HCT116 (cell line): ENCODE measurements around the gene ZNF319. TPM values are rescaled to one million over a fixed set of nuclear protein-coding genes. Genes with fewer than 3 reads are reported as not detected.

Source experiments
- ATAC-seq: fragments of 200-7000 bp; cut with Tn5 transposase; 2 replicates; pipeline ENCODE4 v1.9.1; 2020; ENCODE audit warnings: mild to moderate bottlenecking, moderate library complexity
- BruUV-seq: library from RNA; stranded (reverse); fragments of 400-500 nt; replicated peaks from 2 replicates; lab custom pipeline; 2021; lab: Mats Ljungman, UMichigan
- CTCF ChIA-PET: fragments of 300-600 bp; sonication (Branson Sonifier 250); formaldehyde crosslinking; loops from one replicate; lab custom pipeline; 2021; ENCODE audit warnings: antibody characterized with exemption; lab: Charles Lee
- POLR2A ChIA-PET: fragments of 300-600, 350-600 bp; sonication (Branson Sonifier 250); formaldehyde crosslinking; loops from one replicate; lab custom pipeline; 2021; ENCODE audit warnings: antibody characterized with exemption; lab: Charles Lee
- RAD21 ChIA-PET, 2 experiments: fragments of 300-600 bp; sonication (Branson Sonifier 250); formaldehyde crosslinking; loops; one replicate each; lab custom pipeline; 2023; ENCODE audit warnings: low total read pairs in 2 of 2; ENCODE audit not compliant: uncharacterized antibody in 2 of 2, unreplicated experiment in 2 of 2, low non-redundant PET in 1 of 2; lab: Charles Lee
- DNase-seq: peaks from one replicate; pipeline ENCODE4 v3.0.0-alpha.2; 2010; ENCODE audit warnings: low read depth, low spot score
- H2AFZ ChIP-seq: fragments of 200-600 bp; shearing (Covaris generic), sonication (generic); 2 replicates; pipeline ENCODE4 v1.6.1; 2017; ENCODE audit warnings: low read depth, mixed run types, mixed read lengths, antibody characterized with exemption, low read length; ENCODE audit not compliant: poor library complexity, severe bottlenecking
- H3K27ac ChIP-seq: 2 replicates; pipeline ENCODE4 v1.5.1; 2012; ENCODE audit warnings: low read depth, low read length
- H3K27me3 ChIP-seq: fragments of 200-600 bp; sonication (generic); 2 replicates; pipeline ENCODE4 v1.6.1; 2016; ENCODE audit warnings: mixed run types, low read length, mixed read lengths; ENCODE audit not compliant: insufficient read depth
- H3K36me3 ChIP-seq, 2 experiments: fragments of 200-500 bp in 1 of 2; fragments of 200-600 bp in 1 of 2; sonication (Bioruptor generic) in 1 of 2; sonication (generic) in 1 of 2; 2 replicates each; pipeline versions ENCODE4 v1.5.1 to v1.6.1; 2014 to 2016; ENCODE audit warnings: low read length in 2 of 2, inconsistent platforms in 1 of 2, mixed read lengths in 1 of 2, mixed run types in 1 of 2; ENCODE audit not compliant: insufficient read depth in 2 of 2, control insufficient read depth in 1 of 2
- H3K4me1 ChIP-seq, 2 experiments: fragments of 200-600 bp in 1 of 2; sonication (generic) in 1 of 2; 2 replicates each; pipeline versions ENCODE4 v1.5.1 to v1.6.1; 2012 to 2017; ENCODE audit warnings: low read length in 2 of 2, inconsistent platforms in 1 of 2, mild to moderate bottlenecking in 1 of 2, mixed read lengths in 1 of 2, mixed run types in 1 of 2, moderate library complexity in 1 of 2; ENCODE audit not compliant: insufficient read depth in 2 of 2, control insufficient read depth in 1 of 2
- H3K4me2 ChIP-seq: fragments of 200-600 bp; sonication (generic); 2 replicates; pipeline ENCODE4 v1.6.1; 2017; ENCODE audit warnings: mixed run types, low read length, mixed read lengths
- H3K4me3 ChIP-seq, 2 experiments: fragments of 200-600 bp in 1 of 2; sonication (generic) in 1 of 2; replicated peaks in 1 of 2; 2 replicates each; pipeline ENCODE4 v1.5.1; 2011 to 2016; ENCODE audit warnings: low read length in 2 of 2, control low read depth in 1 of 2, low read depth in 1 of 2, mild to moderate bottlenecking in 1 of 2, mixed read lengths in 1 of 2, mixed run types in 1 of 2
- H3K79me2 ChIP-seq: fragments of 200-600 bp; sonication (generic); 2 replicates; pipeline ENCODE4 v1.6.1; 2017; ENCODE audit warnings: mild to moderate bottlenecking, mixed run types, low read length, moderate library complexity, mixed read lengths; ENCODE audit not compliant: insufficient read depth
- H3K9ac ChIP-seq: fragments of 200-600 bp; sonication (generic); 2 replicates; pipeline ENCODE4 v1.6.1; 2016; ENCODE audit warnings: low read length, mixed read lengths
- H3K9me2 ChIP-seq: fragments of 200-600 bp; sonication (generic), shearing (Covaris generic); 2 replicates; pipeline ENCODE4 v1.6.1; 2017; ENCODE audit warnings: mixed run types, mild to moderate bottlenecking, moderate library complexity; ENCODE audit not compliant: insufficient read depth
- H3K9me3 ChIP-seq, 2 experiments: fragments of 200-500 bp in 1 of 2; fragments of 200-600 bp in 1 of 2; sonication (Bioruptor generic) in 1 of 2; sonication (generic) in 1 of 2; 2 replicates each; pipeline ENCODE4 v1.6.1; 2014 to 2017; ENCODE audit warnings: low read length in 2 of 2, mixed read lengths in 2 of 2, inconsistent platforms in 1 of 2, low read depth in 1 of 2, mild to moderate bottlenecking in 1 of 2, mixed run types in 1 of 2, moderate library complexity in 1 of 2; ENCODE audit not compliant: control insufficient read depth in 1 of 2, insufficient read depth in 1 of 2
- H4K20me1 ChIP-seq: fragments of 200-600 bp; sonication (generic), shearing (Covaris generic); 2 replicates; pipeline ENCODE4 v1.6.1; 2017; ENCODE audit warnings: mixed run types, mild to moderate bottlenecking, moderate library complexity; ENCODE audit not compliant: insufficient read depth
- CBX3 ChIP-seq: IDR thresholded peaks from 2 replicates; pipeline ENCODE4 v1.6.1; 2012; ENCODE audit warnings: low read depth
- CEBPB ChIP-seq: IDR thresholded peaks from 2 replicates; pipeline ENCODE4 v1.6.1; 2012; ENCODE audit warnings: low read depth
- EGR1 ChIP-seq: IDR thresholded peaks from 2 replicates; pipeline ENCODE4 v1.6.1; 2012; ENCODE audit warnings: low read depth
- EZH2 ChIP-seq: fragments of 200-600 bp; sonication (generic); IDR thresholded peaks from 2 replicates; pipeline ENCODE4 v1.6.1; 2017; ENCODE audit warnings: antibody characterized with exemption, mixed run types
- FOSL1 ChIP-seq: IDR thresholded peaks from 2 replicates; pipeline ENCODE4 v1.6.1; 2012; ENCODE audit warnings: low read depth
- JUND ChIP-seq: IDR thresholded peaks from 2 replicates; pipeline ENCODE4 v1.6.1; 2012
- POLR2A ChIP-seq: IDR thresholded peaks from 2 replicates; pipeline ENCODE4 v1.7.0; 2011; ENCODE audit warnings: borderline replicate concordance; ENCODE audit not compliant: insufficient read depth, insufficient read length; ENCODE audit errors: extremely low read depth
- POLR2AphosphoS5 ChIP-seq: IDR thresholded peaks from 2 replicates; pipeline ENCODE4 v1.6.1; 2011; ENCODE audit warnings: mild to moderate bottlenecking, low read depth, low read length, moderate library complexity
- SIN3A ChIP-seq: IDR thresholded peaks from 2 replicates; pipeline ENCODE4 v1.6.1; 2012; ENCODE audit warnings: low read depth
- SP1 ChIP-seq: IDR thresholded peaks from 2 replicates; pipeline ENCODE4 v1.6.1; 2012; ENCODE audit warnings: low read depth
- SRF ChIP-seq: IDR thresholded peaks from 2 replicates; pipeline ENCODE4 v1.6.1; 2012; ENCODE audit warnings: low read depth
- TCF7L2 ChIP-seq: IDR thresholded peaks from 2 replicates; pipeline ENCODE4 v1.7.0; 2011; ENCODE audit warnings: borderline replicate concordance, inconsistent platforms; ENCODE audit not compliant: insufficient read depth, insufficient read length; ENCODE audit errors: extremely low read depth
- YY1 ChIP-seq: IDR thresholded peaks from 2 replicates; pipeline ENCODE4 v1.6.1; 2011; ENCODE audit warnings: low read length, low read depth, moderate library complexity, mild to moderate bottlenecking; ENCODE audit not compliant: insufficient replicate concordance; ENCODE audit errors: extremely low read depth
- ZFX ChIP-seq: fragments of 450-650 bp; IDR thresholded peaks from 2 replicates; pipeline ENCODE4 v1.6.1; 2017
- ZNF274 ChIP-seq: fragments of 200-500 bp; sonication (Bioruptor generic); IDR thresholded peaks from 2 replicates; pipeline ENCODE4 v1.6.1; 2014; ENCODE audit warnings: mild to moderate bottlenecking, low read depth, low read length, inconsistent platforms
- intact Hi-C: fragments of 100-400 bp; cut with micrococcal nuclease; formaldehyde crosslinking; loops from 2 replicates; pipeline ENCODE4 v1.10.0; 2022
- total RNA-seq: library from RNA; stranded (reverse); gene quantifications from one replicate; pipeline ENCODE4 v1.2.1, GENCODE V29; 2021; ENCODE audit not compliant: unreplicated experiment
- TF ChIP-seq, protein P1 (sequence below), 3 experiments: fragments of 200-600 bp in 1 of 3; sonication (generic) in 1 of 3; IDR thresholded peaks in 2 of 3; conservative IDR thresholded peaks in 1 of 3; 2 replicates each; pipeline ENCODE4 v1.5.1; 2012 to 2017; ENCODE audit warnings: low read depth in 2 of 3, low read length in 2 of 3, antibody characterized with exemption in 1 of 3, borderline replicate concordance in 1 of 3, control low read depth in 1 of 3, mild to moderate bottlenecking in 1 of 3, mixed read lengths in 1 of 3, mixed run types in 1 of 3, moderate library complexity in 1 of 3; ENCODE audit not compliant: insufficient read depth in 1 of 3
- TF ChIP-seq, protein P2 (sequence below): IDR thresholded peaks from 2 replicates; pipeline ENCODE4 v1.6.1; 2012
- TF ChIP-seq, protein P3 (sequence below): IDR thresholded peaks from 2 replicates; pipeline ENCODE4 v1.6.1; 2012; ENCODE audit warnings: low read depth

ZNF319 gene
- total RNA-seq, 1 experiment from 2014 or later, result 7.1 TPM

DNA sequence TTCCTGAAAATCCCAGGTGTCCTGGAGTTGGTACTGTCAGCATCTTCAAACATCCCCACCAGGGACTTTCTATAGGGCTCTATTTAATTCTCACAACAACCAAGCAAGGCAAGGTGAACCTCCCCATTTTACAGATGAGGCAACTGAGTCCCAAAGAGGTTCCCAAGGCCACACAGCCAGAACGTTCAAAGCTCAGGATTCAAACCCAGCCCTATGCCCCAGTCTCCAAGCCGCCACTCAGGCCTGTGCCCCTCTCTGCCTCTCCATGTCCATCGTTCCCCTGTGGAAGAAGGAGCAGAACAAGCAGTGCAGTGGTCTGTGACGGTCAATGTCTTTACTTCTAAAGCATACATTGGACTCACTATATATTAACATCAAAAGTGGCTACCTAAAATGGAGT, 6.1 kb downstream of the ZNF319 start:
- ChIA-PET RAD21 (no interaction called here), CTCF (no interaction called here), POLR2A (no interaction called here)
- no peak for TF ChIP-seq CBX3
- TF ChIP-seq EZH2, result no peak
- TF ChIP-seq, protein P1, sequence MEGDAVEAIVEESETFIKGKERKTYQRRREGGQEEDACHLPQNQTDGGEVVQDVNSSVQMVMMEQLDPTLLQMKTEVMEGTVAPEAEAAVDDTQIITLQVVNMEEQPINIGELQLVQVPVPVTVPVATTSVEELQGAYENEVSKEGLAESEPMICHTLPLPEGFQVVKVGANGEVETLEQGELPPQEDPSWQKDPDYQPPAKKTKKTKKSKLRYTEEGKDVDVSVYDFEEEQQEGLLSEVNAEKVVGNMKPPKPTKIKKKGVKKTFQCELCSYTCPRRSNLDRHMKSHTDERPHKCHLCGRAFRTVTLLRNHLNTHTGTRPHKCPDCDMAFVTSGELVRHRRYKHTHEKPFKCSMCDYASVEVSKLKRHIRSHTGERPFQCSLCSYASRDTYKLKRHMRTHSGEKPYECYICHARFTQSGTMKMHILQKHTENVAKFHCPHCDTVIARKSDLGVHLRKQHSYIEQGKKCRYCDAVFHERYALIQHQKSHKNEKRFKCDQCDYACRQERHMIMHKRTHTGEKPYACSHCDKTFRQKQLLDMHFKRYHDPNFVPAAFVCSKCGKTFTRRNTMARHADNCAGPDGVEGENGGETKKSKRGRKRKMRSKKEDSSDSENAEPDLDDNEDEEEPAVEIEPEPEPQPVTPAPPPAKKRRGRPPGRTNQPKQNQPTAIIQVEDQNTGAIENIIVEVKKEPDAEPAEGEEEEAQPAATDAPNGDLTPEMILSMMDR (IDR thresholded peaks at IDR 0.05 in 2 of 3, conservative IDR thresholded peaks at IDR 0.05 in 1 of 3; ENCODE audit: borderline replicate concordance in 1 of 3, insufficient read depth in 1 of 3, low read depth in 2 of 3, low read length in 2 of 3), result no peak
- no peak for TF ChIP-seq SP1
- TF ChIP-seq POLR2AphosphoS5, result no peak
- TF ChIP-seq TCF7L2, result no peak
- TF ChIP-seq EGR1, result no peak
- no peak for TF ChIP-seq JUND
- no peak for TF ChIP-seq CEBPB
- TF ChIP-seq YY1, result no peak
- TF ChIP-seq, protein P2, sequence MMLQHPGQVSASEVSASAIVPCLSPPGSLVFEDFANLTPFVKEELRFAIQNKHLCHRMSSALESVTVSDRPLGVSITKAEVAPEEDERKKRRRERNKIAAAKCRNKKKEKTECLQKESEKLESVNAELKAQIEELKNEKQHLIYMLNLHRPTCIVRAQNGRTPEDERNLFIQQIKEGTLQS, result no peak
- TF ChIP-seq FOSL1, result no peak
- TF ChIP-seq ZFX, result no peak
- no peak for TF ChIP-seq POLR2A
- TF ChIP-seq SRF, result no peak
- no peak for TF ChIP-seq ZNF274
- TF ChIP-seq SIN3A, result no peak
- TF ChIP-seq, protein P3, sequence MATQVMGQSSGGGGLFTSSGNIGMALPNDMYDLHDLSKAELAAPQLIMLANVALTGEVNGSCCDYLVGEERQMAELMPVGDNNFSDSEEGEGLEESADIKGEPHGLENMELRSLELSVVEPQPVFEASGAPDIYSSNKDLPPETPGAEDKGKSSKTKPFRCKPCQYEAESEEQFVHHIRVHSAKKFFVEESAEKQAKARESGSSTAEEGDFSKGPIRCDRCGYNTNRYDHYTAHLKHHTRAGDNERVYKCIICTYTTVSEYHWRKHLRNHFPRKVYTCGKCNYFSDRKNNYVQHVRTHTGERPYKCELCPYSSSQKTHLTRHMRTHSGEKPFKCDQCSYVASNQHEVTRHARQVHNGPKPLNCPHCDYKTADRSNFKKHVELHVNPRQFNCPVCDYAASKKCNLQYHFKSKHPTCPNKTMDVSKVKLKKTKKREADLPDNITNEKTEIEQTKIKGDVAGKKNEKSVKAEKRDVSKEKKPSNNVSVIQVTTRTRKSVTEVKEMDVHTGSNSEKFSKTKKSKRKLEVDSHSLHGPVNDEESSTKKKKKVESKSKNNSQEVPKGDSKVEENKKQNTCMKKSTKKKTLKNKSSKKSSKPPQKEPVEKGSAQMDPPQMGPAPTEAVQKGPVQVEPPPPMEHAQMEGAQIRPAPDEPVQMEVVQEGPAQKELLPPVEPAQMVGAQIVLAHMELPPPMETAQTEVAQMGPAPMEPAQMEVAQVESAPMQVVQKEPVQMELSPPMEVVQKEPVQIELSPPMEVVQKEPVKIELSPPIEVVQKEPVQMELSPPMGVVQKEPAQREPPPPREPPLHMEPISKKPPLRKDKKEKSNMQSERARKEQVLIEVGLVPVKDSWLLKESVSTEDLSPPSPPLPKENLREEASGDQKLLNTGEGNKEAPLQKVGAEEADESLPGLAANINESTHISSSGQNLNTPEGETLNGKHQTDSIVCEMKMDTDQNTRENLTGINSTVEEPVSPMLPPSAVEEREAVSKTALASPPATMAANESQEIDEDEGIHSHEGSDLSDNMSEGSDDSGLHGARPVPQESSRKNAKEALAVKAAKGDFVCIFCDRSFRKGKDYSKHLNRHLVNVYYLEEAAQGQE, result no peak
- intact Hi-C loops, result loop anchor here (2.0 kb wide), 1 partner anchor 238 kb away; no protein-coding TSS in a partner anchor
- H3K4me3 ChIP-seq, result no peak overlapping the region
- H3K9me2 ChIP-seq, result no peaks in the 10 kb centered on the region
- no peak overlapping the region for H3K9ac ChIP-seq
- H2AFZ ChIP-seq, result no peak overlapping the region
- no peak overlapping the region for H3K4me2 ChIP-seq
- ATAC-seq, result no peak
- H3K4me1 ChIP-seq, result peaks cover 9 to 23% of the 10 kb centered on the region in 2 experiments; a peak in 3 of 4 replicates
- BruUV-seq, result no TSS peak
- H3K79me2 ChIP-seq, result no peaks in the 10 kb centered on the region
- no peaks in the 10 kb centered on the region for H3K9me3 ChIP-seq
- H3K27ac ChIP-seq, result no peak overlapping the region
- no peak for DNase-seq
- H3K27me3 ChIP-seq, result no peaks in the 10 kb centered on the region
- H3K36me3 ChIP-seq, result no peaks in the 10 kb centered on the region
- no peaks in the 10 kb centered on the region for H4K20me1 ChIP-seq
